A549 (cell line): ENCODE results near the gene PFAS.

Source experiments
- BHLHE40 ChIP-seq: IDR thresholded peaks from 2 replicates; pipeline ENCODE4 v1.6.1; 2012; ENCODE audit warnings: low read depth, low read length, inconsistent platforms
- CEBPB ChIP-seq, 2 experiments: fragments of >200 bp in 1 of 2; sonication (Bioruptor Twin) in 1 of 2; formaldehyde crosslinking in 1 of 2; IDR thresholded peaks; 2 replicates each; pipeline ENCODE4 v1.6.1; 2012 to 2016
- JUN ChIP-seq, 2 experiments: fragments of >200 bp; sonication (Bioruptor Twin); formaldehyde crosslinking; IDR thresholded peaks; 2 replicates in 1 of 2; 3 replicates in 1 of 2; pipeline ENCODE4 v1.6.1; 2016 to 2017
- MAFK ChIP-seq: fragments of 450-650 bp; IDR thresholded peaks from 2 replicates; pipeline ENCODE4 v1.6.1; 2014; ENCODE audit not compliant: partially characterized antibody
- NPAS2 ChIP-seq: fragments of 250-450 bp; sonication (Bioruptor Pico); IDR thresholded peaks from 2 replicates; pipeline ENCODE4 v1.8.0; 2022; ENCODE audit warnings: mild to moderate bottlenecking, moderate library complexity, borderline replicate concordance
- POLR2AphosphoS2 ChIP-seq: conservative IDR thresholded peaks from 2 replicates; pipeline ENCODE4 v1.6.1; 2012; ENCODE audit warnings: low read length, improper control_type of control experiment, inconsistent platforms
- SMC3 ChIP-seq: fragments of >200 bp; sonication (Bioruptor Twin); formaldehyde crosslinking; IDR thresholded peaks from 3 replicates; pipeline ENCODE4 v1.6.1; 2018; ENCODE audit warnings: inconsistent platforms
- TF ChIP-seq, protein P1 (sequence below): fragments of >200 bp; sonication (Bioruptor Twin); formaldehyde crosslinking; IDR thresholded peaks from 3 replicates; pipeline ENCODE4 v1.5.1; 2016
- TF ChIP-seq, protein P2 (sequence below): fragments of 200-600 bp; sonication (generic); IDR thresholded peaks from 2 replicates; pipeline ENCODE4 v1.6.1; 2016; ENCODE audit warnings: antibody characterized with exemption, mild to moderate bottlenecking, moderate library complexity
- TF ChIP-seq, protein P3 (sequence below): fragments of 250-450 bp; sonication (Bioruptor Pico); IDR thresholded peaks from 2 replicates; pipeline ENCODE4 v1.5.0; 2021; ENCODE audit warnings: mild to moderate bottlenecking, moderate library complexity, borderline replicate concordance

DNA sequence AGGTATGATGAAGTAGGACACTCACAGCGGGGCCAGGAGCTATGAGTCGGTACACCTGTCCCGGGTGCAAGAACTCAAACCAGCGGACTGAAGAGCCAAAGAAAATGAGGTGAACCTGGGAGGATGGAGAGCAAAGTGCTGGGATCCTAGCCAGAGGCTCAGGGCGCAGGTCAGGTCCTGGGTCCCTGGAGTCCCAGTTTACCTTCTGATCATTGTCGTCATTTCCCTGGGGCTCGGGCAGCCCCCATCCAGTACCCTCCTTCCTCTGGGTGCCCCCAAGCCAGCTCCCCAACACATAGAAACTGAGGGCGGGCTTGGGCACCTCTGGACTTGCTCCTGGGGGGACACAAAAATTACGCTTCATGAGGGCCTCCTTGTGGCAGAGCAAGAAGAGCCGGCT lies 17.4 kb upstream of the PFAS start:
- TF ChIP-seq SMC3 (no peak), BHLHE40 (no peak), CEBPB (IDR thresholded peaks at IDR 0.05) (no peak), POLR2AphosphoS2 (no peak), MAFK (no peak), JUN (IDR thresholded peaks at IDR 0.05) (no peak), NPAS2 (CRISPR knock-in tag) (no peak)
- TF ChIP-seq, protein P1, sequence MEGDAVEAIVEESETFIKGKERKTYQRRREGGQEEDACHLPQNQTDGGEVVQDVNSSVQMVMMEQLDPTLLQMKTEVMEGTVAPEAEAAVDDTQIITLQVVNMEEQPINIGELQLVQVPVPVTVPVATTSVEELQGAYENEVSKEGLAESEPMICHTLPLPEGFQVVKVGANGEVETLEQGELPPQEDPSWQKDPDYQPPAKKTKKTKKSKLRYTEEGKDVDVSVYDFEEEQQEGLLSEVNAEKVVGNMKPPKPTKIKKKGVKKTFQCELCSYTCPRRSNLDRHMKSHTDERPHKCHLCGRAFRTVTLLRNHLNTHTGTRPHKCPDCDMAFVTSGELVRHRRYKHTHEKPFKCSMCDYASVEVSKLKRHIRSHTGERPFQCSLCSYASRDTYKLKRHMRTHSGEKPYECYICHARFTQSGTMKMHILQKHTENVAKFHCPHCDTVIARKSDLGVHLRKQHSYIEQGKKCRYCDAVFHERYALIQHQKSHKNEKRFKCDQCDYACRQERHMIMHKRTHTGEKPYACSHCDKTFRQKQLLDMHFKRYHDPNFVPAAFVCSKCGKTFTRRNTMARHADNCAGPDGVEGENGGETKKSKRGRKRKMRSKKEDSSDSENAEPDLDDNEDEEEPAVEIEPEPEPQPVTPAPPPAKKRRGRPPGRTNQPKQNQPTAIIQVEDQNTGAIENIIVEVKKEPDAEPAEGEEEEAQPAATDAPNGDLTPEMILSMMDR: no peak
- TF ChIP-seq, protein P2, sequence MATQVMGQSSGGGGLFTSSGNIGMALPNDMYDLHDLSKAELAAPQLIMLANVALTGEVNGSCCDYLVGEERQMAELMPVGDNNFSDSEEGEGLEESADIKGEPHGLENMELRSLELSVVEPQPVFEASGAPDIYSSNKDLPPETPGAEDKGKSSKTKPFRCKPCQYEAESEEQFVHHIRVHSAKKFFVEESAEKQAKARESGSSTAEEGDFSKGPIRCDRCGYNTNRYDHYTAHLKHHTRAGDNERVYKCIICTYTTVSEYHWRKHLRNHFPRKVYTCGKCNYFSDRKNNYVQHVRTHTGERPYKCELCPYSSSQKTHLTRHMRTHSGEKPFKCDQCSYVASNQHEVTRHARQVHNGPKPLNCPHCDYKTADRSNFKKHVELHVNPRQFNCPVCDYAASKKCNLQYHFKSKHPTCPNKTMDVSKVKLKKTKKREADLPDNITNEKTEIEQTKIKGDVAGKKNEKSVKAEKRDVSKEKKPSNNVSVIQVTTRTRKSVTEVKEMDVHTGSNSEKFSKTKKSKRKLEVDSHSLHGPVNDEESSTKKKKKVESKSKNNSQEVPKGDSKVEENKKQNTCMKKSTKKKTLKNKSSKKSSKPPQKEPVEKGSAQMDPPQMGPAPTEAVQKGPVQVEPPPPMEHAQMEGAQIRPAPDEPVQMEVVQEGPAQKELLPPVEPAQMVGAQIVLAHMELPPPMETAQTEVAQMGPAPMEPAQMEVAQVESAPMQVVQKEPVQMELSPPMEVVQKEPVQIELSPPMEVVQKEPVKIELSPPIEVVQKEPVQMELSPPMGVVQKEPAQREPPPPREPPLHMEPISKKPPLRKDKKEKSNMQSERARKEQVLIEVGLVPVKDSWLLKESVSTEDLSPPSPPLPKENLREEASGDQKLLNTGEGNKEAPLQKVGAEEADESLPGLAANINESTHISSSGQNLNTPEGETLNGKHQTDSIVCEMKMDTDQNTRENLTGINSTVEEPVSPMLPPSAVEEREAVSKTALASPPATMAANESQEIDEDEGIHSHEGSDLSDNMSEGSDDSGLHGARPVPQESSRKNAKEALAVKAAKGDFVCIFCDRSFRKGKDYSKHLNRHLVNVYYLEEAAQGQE: no peak
- TF ChIP-seq, protein P3, sequence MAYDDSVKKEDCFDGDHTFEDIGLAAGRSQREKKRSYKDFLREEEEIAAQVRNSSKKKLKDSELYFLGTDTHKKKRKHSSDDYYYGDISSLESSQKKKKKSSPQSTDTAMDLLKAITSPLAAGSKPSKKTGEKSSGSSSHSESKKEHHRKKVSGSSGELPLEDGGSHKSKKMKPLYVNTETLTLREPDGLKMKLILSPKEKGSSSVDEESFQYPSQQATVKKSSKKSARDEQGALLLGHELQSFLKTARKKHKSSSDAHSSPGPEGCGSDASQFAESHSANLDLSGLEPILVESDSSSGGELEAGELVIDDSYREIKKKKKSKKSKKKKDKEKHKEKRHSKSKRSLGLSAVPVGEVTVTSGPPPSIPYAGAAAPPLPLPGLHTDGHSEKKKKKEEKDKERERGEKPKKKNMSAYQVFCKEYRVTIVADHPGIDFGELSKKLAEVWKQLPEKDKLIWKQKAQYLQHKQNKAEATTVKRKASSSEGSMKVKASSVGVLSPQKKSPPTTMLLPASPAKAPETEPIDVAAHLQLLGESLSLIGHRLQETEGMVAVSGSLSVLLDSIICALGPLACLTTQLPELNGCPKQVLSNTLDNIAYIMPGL: no peak
